Right atrium auricular region (tissue), 2 donors: ENCODE results near the gene FAM50B. TPM values are rescaled to one million over a fixed set of nuclear protein-coding genes. Genes with fewer than 3 reads are reported as not detected.
A peak's percentile ranks its signal among the peaks of the same experiment; 100 is the strongest.

Experiments
- DNase-seq: peaks from one replicate; pipeline ENCODE4 v3.0.0-alpha.2; 2019; ENCODE audit warnings: low spot score
- H3K27ac ChIP-seq, 2 donors: fragments of 200-600 bp; sonication (generic); 1 replicate in 1 of 2; 2 replicates in 1 of 2; pipeline ENCODE4 v1.5.1; 2016 to 2019
- H3K27me3 ChIP-seq, 2 donors: fragments of 200-600 bp; sonication (generic); one replicate each; pipeline versions ENCODE4 v1.5.1 to v1.6.0; 2017 to 2019
- H3K36me3 ChIP-seq: fragments of 200-600 bp; sonication (generic); one replicate; pipeline ENCODE4 v1.5.1; 2016
- H3K4me1 ChIP-seq, 2 donors: fragments of 200-600 bp; sonication (generic); one replicate each; pipeline versions ENCODE4 v1.5.1 to v1.6.0; 2017 to 2019
- H3K4me3 ChIP-seq, 2 donors: fragments of 200-600 bp; sonication (generic); 1 replicate in 1 of 2; 2 replicates in 1 of 2; pipeline ENCODE4 v1.5.1; 2017 to 2019; ENCODE audit warnings: mild to moderate bottlenecking in 1 of 2, moderate library complexity in 1 of 2
- H3K9me3 ChIP-seq, 2 donors: fragments of 200-600 bp; sonication (generic); one replicate each; pipeline ENCODE4 v1.5.1; 2019
- CTCF ChIP-seq, 2 donors: fragments of 200-600 bp; sonication (generic); IDR thresholded peaks; one replicate each; pipeline ENCODE4 v1.5.1; 2019; ENCODE audit warnings: antibody characterized with exemption in 2 of 2
- total RNA-seq, 2 donors: library from RNA; depleted of rRNA; stranded (reverse); fragments of >200 nt; gene quantifications; one replicate each; pipeline ENCODE4 v1.1.0, GENCODE V29; 2016

The FAM50B gene
- 10 to 100 TPM; 10.0 to 19.6 TPM for total RNA-seq

GRCh38 chr6:3848925-3849605 is at the start of gene FAM50B:
Gene FAM50B, plus strand, starts transcription at chr6:3849373. Its CDS starts 439 bp downstream, at chr6:3849812.
- peak; percentile 94 for DNase-seq
- Histone ChIP-seq H3K27me3 (no peaks in the 10 kb centered on the region), H3K4me1 (peaks cover 0 to 12% of the 10 kb centered on the region in 2 donors), H3K9me3 (no peaks in the 10 kb centered on the region), H3K36me3 (no peaks in the 10 kb centered on the region), H3K4me3 (peak within 1 kb of the TSS; percentile 39 to 58), H3K27ac (peak within 1 kb of the TSS; percentile 68 to 70)
- peak; percentile 92 to 95 for TF ChIP-seq CTCF (IDR thresholded peaks at IDR 0.05)

- no peak overlapping the region for H3K4me3 ChIP-seq
- no peak for TF ChIP-seq CTCF (IDR thresholded peaks at IDR 0.05)
- H3K27me3 ChIP-seq = no peaks in the 10 kb centered on the region
- no peaks in the 10 kb centered on the region for H3K36me3 ChIP-seq
- H3K27ac ChIP-seq = no peak overlapping the region
- no peak for DNase-seq
- no peaks in the 10 kb centered on the region for H3K9me3 ChIP-seq
- peaks cover 0 to 65% of the 10 kb centered on the region in 2 donors for H3K4me1 ChIP-seq
Measured at GRCh38 chr6:3799719-3800118, 49.5 kb upstream of the FAM50B start.

- DNase-seq = no peak
- peaks cover 0 to 67% of the 10 kb centered on the region in 2 donors for H3K4me1 ChIP-seq
Measured at GRCh38 chr6:3800850-3801591, 48.2 kb upstream of the FAM50B start.

GRCh38 chr6:3801960-3802359 is 47.2 kb upstream of the FAM50B start:
- Histone ChIP-seq H3K9me3 (no peaks in the 10 kb centered on the region), H3K4me3 (no peak overlapping the region), H3K27ac (no peak overlapping the region), H3K27me3 (no peaks in the 10 kb centered on the region), H3K4me1 (peaks cover 0 to 62% of the 10 kb centered on the region in 2 donors), H3K36me3 (no peaks in the 10 kb centered on the region)
- no peak for DNase-seq
- no peak for TF ChIP-seq CTCF (IDR thresholded peaks at IDR 0.05)

More at GRCh38 chr6:3800850-3801591, 48.2 kb upstream of the FAM50B start:
- no peak for TF ChIP-seq CTCF (IDR thresholded peaks at IDR 0.05)
- no peaks in the 10 kb centered on the region for H3K27me3 ChIP-seq
- peak overlapping the region; percentile 29 to 36 for H3K27ac ChIP-seq
- H3K4me3 ChIP-seq = no peak overlapping the region
- H3K9me3 ChIP-seq = no peaks in the 10 kb centered on the region
- no peaks in the 10 kb centered on the region for H3K36me3 ChIP-seq

- no peak for TF ChIP-seq CTCF (IDR thresholded peaks at IDR 0.05)
- peaks cover 0 to 48% of the 10 kb centered on the region in 2 donors for H3K4me1 ChIP-seq
- peak; percentile 89 for DNase-seq
- peak overlapping the region; percentile 70 to 76 for H3K27ac ChIP-seq
- no peaks in the 10 kb centered on the region for H3K27me3 ChIP-seq
- H3K36me3 ChIP-seq = no peaks in the 10 kb centered on the region
- no peak overlapping the region for H3K4me3 ChIP-seq
- no peaks in the 10 kb centered on the region for H3K9me3 ChIP-seq
Measured at GRCh38 chr6:3803627-3804468, 45.3 kb upstream of the FAM50B start.
